ENCODE measurements around the gene SYNPO.
A peak's percentile ranks its signal among the peaks of the same experiment; 100 is the strongest.

The SYNPO gene

GRCh38 chr5:150659360-150660107 is 19.1 kb downstream of the SYNPO start:
- peaks cover 6% of the 10 kb centered on the region for H3K4me1 Mint-ChIP-seq (ENCODE audit: low read depth)
- H3K36me3 Mint-ChIP-seq (ENCODE audit: low read depth): no peaks in the 10 kb centered on the region
- H3K4me3 Mint-ChIP-seq: no peak overlapping the region
- H3K27me3 Mint-ChIP-seq (ENCODE audit: low read depth): peaks cover 11% of the 10 kb centered on the region
- DNase-seq (ENCODE audit: low spot score): no peak
- H3K9me3 Mint-ChIP-seq: no peaks in the 10 kb centered on the region
- H3K27ac Mint-ChIP-seq: no peak overlapping the region

- no peaks in the 10 kb centered on the region for H3K36me3 Mint-ChIP-seq (ENCODE audit: low read depth)
- H3K27me3 Mint-ChIP-seq (ENCODE audit: low read depth): peaks cover 12% of the 10 kb centered on the region
- no peaks in the 10 kb centered on the region for H3K9me3 Mint-ChIP-seq
- H3K27ac Mint-ChIP-seq: no peak overlapping the region
- peaks cover 6% of the 10 kb centered on the region for H3K4me1 Mint-ChIP-seq (ENCODE audit: low read depth)
- DNase-seq (ENCODE audit: low spot score): no peak
- no peak overlapping the region for H3K4me3 Mint-ChIP-seq
These were observed 19.8 kb downstream of the SYNPO start for GRCh38 chr5:150660108-150660831.

DNA sequence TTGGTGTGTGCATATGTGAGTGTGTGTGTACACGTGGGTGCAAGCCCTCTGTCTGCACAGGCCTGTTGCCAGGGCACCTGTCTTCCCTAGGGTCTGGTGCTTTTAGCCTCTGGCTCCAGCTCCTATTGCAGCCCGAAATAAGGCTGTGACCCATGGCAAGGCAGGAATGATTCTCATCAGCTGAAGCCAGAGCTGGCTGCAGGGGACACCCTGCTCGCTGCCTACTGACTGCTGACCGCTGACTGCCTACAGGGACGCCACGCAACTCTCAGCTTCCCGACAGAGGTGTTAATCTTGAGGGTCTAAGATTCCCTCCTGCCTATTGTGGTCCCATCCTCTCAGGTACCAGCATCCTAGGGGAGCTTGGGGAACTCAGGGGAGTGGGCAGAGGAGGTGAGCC is 20.6 kb downstream of the SYNPO start, which contains the start of gene MYOZ3:
Gene MYOZ3 (plus strand): TSS at position 166 of the 400 bp plus-strand sequence. CDS start 1,691 bp downstream, outside the sequence.
- H3K27ac Mint-ChIP-seq: no peak within 1 kb of the TSS
- peaks cover 9% of the 10 kb centered on the region for H3K27me3 Mint-ChIP-seq (ENCODE audit: low read depth)
- H3K9me3 Mint-ChIP-seq: no peaks in the 10 kb centered on the region
- no peak for DNase-seq (ENCODE audit: low spot score)
- H3K4me1 Mint-ChIP-seq (ENCODE audit: low read depth): peaks cover 4% of the 10 kb centered on the region
- H3K4me3 Mint-ChIP-seq: no peak within 1 kb of the TSS
- H3K36me3 Mint-ChIP-seq (ENCODE audit: low read depth): no peaks in the 10 kb centered on the region

GRCh38 chr5:150661821-150662596 is 21.5 kb downstream of the SYNPO start:
- Mint-ChIP-seq H3K27me3 (ENCODE audit: low read depth) (peaks cover 9% of the 10 kb centered on the region), H3K27ac (no peak overlapping the region), H3K9me3 (no peaks in the 10 kb centered on the region), H3K4me1 (ENCODE audit: low read depth) (peaks cover 4% of the 10 kb centered on the region), H3K36me3 (ENCODE audit: low read depth) (no peaks in the 10 kb centered on the region), H3K4me3 (no peak overlapping the region)
- no peak for DNase-seq (ENCODE audit: low spot score)

GRCh38 chr5:150662731-150663516 is 22.5 kb downstream of the SYNPO start:
- no peaks in the 10 kb centered on the region for H3K9me3 Mint-ChIP-seq
- H3K4me1 Mint-ChIP-seq (ENCODE audit: low read depth): no peaks in the 10 kb centered on the region
- H3K4me3 Mint-ChIP-seq: no peak overlapping the region
- H3K27me3 Mint-ChIP-seq (ENCODE audit: low read depth): peaks cover 5% of the 10 kb centered on the region
- no peak for DNase-seq (ENCODE audit: low spot score)
- H3K36me3 Mint-ChIP-seq (ENCODE audit: low read depth): no peaks in the 10 kb centered on the region
- no peak overlapping the region for H3K27ac Mint-ChIP-seq

DNA sequence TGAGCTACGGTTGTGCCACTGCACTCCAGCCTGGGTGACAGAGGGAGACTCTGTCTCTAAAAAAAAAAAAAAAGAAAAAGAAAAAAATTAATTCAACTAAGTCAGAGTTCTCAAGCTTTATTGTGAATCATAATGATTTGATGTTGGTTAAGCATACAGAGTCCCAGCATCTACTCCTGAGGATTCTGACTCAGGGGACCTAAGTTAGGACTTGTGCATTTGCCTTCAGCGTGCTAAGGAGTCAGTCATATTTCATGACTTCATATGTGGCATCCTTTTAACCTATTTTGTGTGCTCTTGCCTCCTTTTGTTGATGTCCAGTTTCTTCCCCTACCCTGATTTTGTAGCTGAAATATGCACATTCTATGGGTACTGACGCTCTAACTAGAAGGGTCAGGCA is 23.5 kb downstream of the SYNPO start:
- Mint-ChIP-seq H3K4me3 (no peak overlapping the region), H3K27ac (no peak overlapping the region), H3K27me3 (ENCODE audit: low read depth) (peaks cover 4% of the 10 kb centered on the region), H3K4me1 (ENCODE audit: low read depth) (no peaks in the 10 kb centered on the region), H3K9me3 (no peaks in the 10 kb centered on the region), H3K36me3 (ENCODE audit: low read depth) (no peaks in the 10 kb centered on the region)
- no peak for DNase-seq (ENCODE audit: low spot score)

- Mint-ChIP-seq H3K4me1 (ENCODE audit: low read depth) (no peaks in the 10 kb centered on the region), H3K9me3 (no peaks in the 10 kb centered on the region), H3K4me3 (no peak overlapping the region), H3K27ac (no peak overlapping the region), H3K36me3 (ENCODE audit: low read depth) (no peaks in the 10 kb centered on the region), H3K27me3 (ENCODE audit: low read depth) (peaks cover 8% of the 10 kb centered on the region)
- no peak for DNase-seq (ENCODE audit: low spot score)
These were observed 24.6 kb downstream of the SYNPO start for GRCh38 chr5:150665044-150665443.

DNA sequence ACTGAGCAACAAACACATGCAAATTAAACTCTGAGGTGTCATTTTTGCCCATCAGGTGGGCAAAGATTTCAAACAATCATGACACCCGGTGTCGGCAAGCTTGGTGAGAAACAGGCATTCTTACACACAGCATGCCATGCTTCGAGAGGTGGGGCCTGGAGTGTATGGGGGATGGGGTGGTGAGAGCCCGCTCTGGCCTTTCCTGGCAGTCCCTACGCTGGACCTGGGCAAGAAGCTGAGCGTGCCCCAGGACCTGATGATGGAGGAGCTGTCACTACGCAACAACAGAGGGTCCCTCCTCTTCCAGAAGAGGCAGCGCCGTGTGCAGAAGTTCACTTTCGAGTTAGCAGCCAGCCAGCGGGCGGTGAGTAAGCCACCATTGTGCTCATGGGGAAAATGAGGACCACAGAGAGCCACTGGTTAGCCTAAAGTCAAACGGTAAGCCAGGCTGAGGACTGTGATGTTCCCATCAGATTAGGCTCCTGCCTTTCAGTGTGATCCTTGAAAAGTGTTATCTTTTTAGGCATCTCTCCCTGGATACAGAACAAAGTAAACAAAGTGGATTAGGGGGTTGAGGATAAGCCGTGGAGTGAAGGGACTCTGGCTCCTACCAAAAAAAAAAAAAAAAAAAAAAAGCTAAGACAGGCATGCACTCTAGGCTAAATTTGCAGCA is 30.0 kb downstream of the SYNPO start:
- no peak overlapping the region for H3K27ac Mint-ChIP-seq
- H3K9me3 Mint-ChIP-seq: no peaks in the 10 kb centered on the region
- H3K4me1 Mint-ChIP-seq (ENCODE audit: low read depth): peaks cover 2% of the 10 kb centered on the region

GRCh38 chr5:150670948-150671310 is 30.5 kb downstream of the SYNPO start:
- no peak overlapping the region for H3K27ac Mint-ChIP-seq
- H3K4me3 Mint-ChIP-seq: peak overlapping the region; percentile 12
- no peaks in the 10 kb centered on the region for H3K36me3 Mint-ChIP-seq (ENCODE audit: low read depth)

More for the DNA sequence above, 30.0 kb downstream of the SYNPO start:
- Mint-ChIP-seq H3K27me3 (ENCODE audit: low read depth) (peaks cover 15% of the 10 kb centered on the region), H3K4me3 (peak overlapping the region; percentile 12), H3K36me3 (ENCODE audit: low read depth) (no peaks in the 10 kb centered on the region)
- no peak for DNase-seq (ENCODE audit: low spot score)

GRCh38 chr5:150671509-150672236 is 31.2 kb downstream of the SYNPO start:
- peaks cover 15% of the 10 kb centered on the region for H3K27me3 Mint-ChIP-seq (ENCODE audit: low read depth)
- H3K9me3 Mint-ChIP-seq: no peaks in the 10 kb centered on the region
- H3K4me1 Mint-ChIP-seq (ENCODE audit: low read depth): peaks cover 2% of the 10 kb centered on the region
- H3K36me3 Mint-ChIP-seq (ENCODE audit: low read depth): no peaks in the 10 kb centered on the region
- DNase-seq (ENCODE audit: low spot score): no peak
- H3K4me3 Mint-ChIP-seq: peak overlapping the region; percentile 75
- H3K27ac Mint-ChIP-seq: no peak overlapping the region

More at GRCh38 chr5:150670948-150671310, 30.5 kb downstream of the SYNPO start:
- Mint-ChIP-seq H3K9me3 (no peaks in the 10 kb centered on the region), H3K4me1 (ENCODE audit: low read depth) (peaks cover 2% of the 10 kb centered on the region), H3K27me3 (ENCODE audit: low read depth) (peaks cover 15% of the 10 kb centered on the region)
- DNase-seq (ENCODE audit: low spot score): no peak

DNA sequence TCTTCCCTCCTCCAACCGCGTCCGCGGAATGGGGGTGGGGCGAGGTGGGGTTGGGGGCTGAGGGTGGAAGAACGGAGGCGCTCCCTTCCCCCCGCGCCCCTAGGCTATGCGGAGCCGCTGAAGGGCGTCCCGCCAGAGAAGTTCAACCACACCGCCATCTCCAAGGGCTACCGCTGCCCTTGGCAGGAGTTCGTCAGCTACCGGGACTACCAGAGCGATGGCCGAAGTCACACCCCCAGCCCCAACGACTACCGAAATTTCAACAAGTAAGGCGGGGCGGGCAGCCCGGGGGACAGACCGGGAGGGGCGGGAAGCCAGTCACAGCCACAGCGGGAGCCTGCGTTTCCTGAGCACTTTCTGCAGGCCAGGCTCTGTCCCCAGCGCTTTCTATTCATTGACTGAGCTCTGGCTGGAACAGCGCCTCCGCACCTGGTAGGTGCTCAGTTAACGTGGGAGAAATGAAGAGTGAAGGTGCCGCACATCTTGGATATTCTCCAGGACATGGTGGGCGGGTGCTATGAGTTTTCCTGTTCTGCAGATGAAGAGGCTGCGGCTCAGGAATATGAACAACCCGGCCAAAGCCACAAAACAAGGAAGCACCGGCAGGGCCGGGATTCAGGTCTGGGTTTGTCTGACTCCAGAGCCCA is 31.9 kb downstream of the SYNPO start:
- peak overlapping the region; percentile 75 for H3K4me3 Mint-ChIP-seq
- H3K4me1 Mint-ChIP-seq (ENCODE audit: low read depth): peaks cover 2% of the 10 kb centered on the region
- DNase-seq (ENCODE audit: low spot score): peak; percentile 10
- H3K9me3 Mint-ChIP-seq: no peaks in the 10 kb centered on the region
- H3K36me3 Mint-ChIP-seq (ENCODE audit: low read depth): no peaks in the 10 kb centered on the region
- no peak overlapping the region for H3K27ac Mint-ChIP-seq
- H3K27me3 Mint-ChIP-seq (ENCODE audit: low read depth): peaks cover 15% of the 10 kb centered on the region

DNA sequence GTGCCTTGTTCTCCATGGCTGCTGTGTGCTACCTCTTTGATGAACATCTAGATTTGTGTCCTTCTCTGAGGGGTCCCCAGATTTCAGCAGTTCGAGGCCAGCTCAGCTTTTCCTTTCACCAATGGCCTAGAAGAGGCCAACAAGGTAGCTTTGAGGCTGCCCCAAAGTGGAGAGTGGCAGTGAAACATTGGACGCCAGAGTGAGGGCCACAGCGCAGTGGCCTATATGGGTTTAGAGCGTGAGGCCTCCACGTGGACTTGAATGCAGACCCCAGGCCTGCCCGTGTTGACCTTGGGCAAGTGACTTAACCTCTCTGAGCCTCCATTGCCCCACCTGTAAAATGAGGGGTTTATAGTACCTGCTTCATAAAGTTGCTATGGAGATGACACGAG is 32.4 kb downstream of the SYNPO start:
- no peaks in the 10 kb centered on the region for H3K36me3 Mint-ChIP-seq (ENCODE audit: low read depth)
- peaks cover 2% of the 10 kb centered on the region for H3K4me1 Mint-ChIP-seq (ENCODE audit: low read depth)
- peaks cover 15% of the 10 kb centered on the region for H3K27me3 Mint-ChIP-seq (ENCODE audit: low read depth)
- no peak overlapping the region for H3K27ac Mint-ChIP-seq
- H3K4me3 Mint-ChIP-seq: peak overlapping the region; percentile 75
- DNase-seq (ENCODE audit: low spot score): no peak
- no peaks in the 10 kb centered on the region for H3K9me3 Mint-ChIP-seq

Data from T-helper 2 cell treated with Interferon-gamma antibody and Interleukin-4, amounts not matched to agents 5 μg/mL and 100 μg/mL, for 36 hours (primary cell).